ENCODE results near the gene TMEFF1.

The TMEFF1 gene

GRCh38 chr9:100602342-100602801 lies 129.4 kb downstream of the TMEFF1 start:
- no peak for DNase-seq (ENCODE audit: low read depth, low spot score)

GRCh38 chr9:100605405-100605804 lies 132.5 kb downstream of the TMEFF1 start:
- DNase-seq (ENCODE audit: low read depth, low spot score), result no peak

GRCh38 chr9:100619194-100619593 lies 146.2 kb downstream of the TMEFF1 start:
- no peak for DNase-seq (ENCODE audit: low read depth, low spot score)

- DNase-seq (ENCODE audit: low read depth, low spot score), result no peak
These were observed 146.7 kb downstream of the TMEFF1 start for GRCh38 chr9:100619665-100620064.

- DNase-seq (ENCODE audit: low read depth, low spot score), result no peak
These were observed 151.0 kb downstream of the TMEFF1 start for GRCh38 chr9:100623969-100624368.

GRCh38 chr9:100626949-100627348 lies 154.0 kb downstream of the TMEFF1 start:
- no peak for DNase-seq (ENCODE audit: low read depth, low spot score)
